Posterior vena cava (tissue), 2 donors: Measurements from ENCODE around the gene APRT. TPM values are rescaled to one million over a fixed set of nuclear protein-coding genes. Genes with fewer than 3 reads are reported as not detected.

Source experiments
- DNase-seq: peaks from one replicate; pipeline ENCODE4 v3.0.0-alpha.2; 2020; ENCODE audit warnings: low spot score
- intact Hi-C, 2 donors: fragments of 100-400 bp; cut with DNase I; formaldehyde crosslinking; loops; one replicate each; pipeline versions ENCODE4 v1.14.1 to v1.14.2; 2022 to 2023
- total RNA-seq, 2 donors: library from RNA; stranded (reverse); fragmentation: NEBNext Ultra II Directional; extraction: Animal tissue kit (Norgen Biotek cat#: 25700); gene quantifications; one replicate each; pipeline ENCODE4 v1.2.1, GENCODE V29; 2021
- donor health status: DM: yes; HTN: yes; CAD: no.
- donor health status: DM: yes; HTN: yes; CAD: no.

The APRT gene
- total RNA-seq, 2 donors from 2014 or later: 73.1 to 92.8 TPM

GRCh38 chr16:88768071-88768783 lies 43.5 kb downstream of the APRT start:
- peak; percentile 88 for DNase-seq
- intact Hi-C loops: no loop called here

- intact Hi-C loops: no loop called here
These were observed 44.1 kb downstream of the APRT start for GRCh38 chr16:88767546-88768070.

GRCh38 chr16:88766975-88767374 lies 44.8 kb downstream of the APRT start:
- intact Hi-C loops: no loop called here

More at GRCh38 chr16:88767546-88768070, 44.1 kb downstream of the APRT start:
- no peak for DNase-seq

GRCh38 chr16:88764913-88765349 lies 46.8 kb downstream of the APRT start:
- DNase-seq: no peak
- intact Hi-C loops: loop anchor here in 1 of 2 donors (2.0 kb wide), 1 partner anchor 24 kb away; no protein-coding TSS in a partner anchor

More at GRCh38 chr16:88766975-88767374, 44.8 kb downstream of the APRT start:
- DNase-seq: no peak

GRCh38 chr16:88764080-88764479 lies 47.6 kb downstream of the APRT start:
- intact Hi-C loops: loop anchor here in 1 of 2 donors (2.0 kb wide), 1 partner anchor 23 kb away; no protein-coding TSS in a partner anchor
- DNase-seq: no peak

GRCh38 chr16:88763502-88764053 lies 48.1 kb downstream of the APRT start:
- DNase-seq: no peak
- intact Hi-C loops: loop anchor here in 1 of 2 donors (2.0 kb wide), 1 partner anchor 23 kb away; no protein-coding TSS in a partner anchor

- intact Hi-C loops: no loop called here
- DNase-seq: no peak
These were observed 48.8 kb downstream of the APRT start for GRCh38 chr16:88762941-88763340.

GRCh38 chr16:88762258-88762870 lies 49.4 kb downstream of the APRT start:
- no peak for DNase-seq
- intact Hi-C loops: no loop called here

GRCh38 chr16:88761830-88762229 lies 49.9 kb downstream of the APRT start:
- DNase-seq: no peak
- intact Hi-C loops: no loop called here

- DNase-seq: no peak
- intact Hi-C loops: no loop called here
These were observed 50.6 kb downstream of the APRT start for GRCh38 chr16:88761143-88761534.

- intact Hi-C loops: no loop called here
These were observed 51.1 kb downstream of the APRT start for GRCh38 chr16:88760424-88761142.

GRCh38 chr16:88759976-88760350 lies 51.8 kb downstream of the APRT start:
- intact Hi-C loops: loop anchor here in 1 of 2 donors (5.0 kb wide), 1 partner anchor 768 kb away; no protein-coding TSS in a partner anchor
- no peak for DNase-seq

More at GRCh38 chr16:88760424-88761142, 51.1 kb downstream of the APRT start:
- no peak for DNase-seq

Other genes with a start within 250 kb of the APRT start
- gene ZC3H18, start 241.5 kb downstream of the APRT start, total RNA-seq: 10 to 100 TPM; 23.2 to 29.1 TPM
- gene IL17C, start 173.4 kb downstream of the APRT start, total RNA-seq: not detected
- gene CYBA, start 160.9 kb downstream of the APRT start, total RNA-seq: 100 to 1,000 TPM in 1 of 2 donors, 10 to 100 TPM in 1; 71.4 to 168 TPM
- 10 to 100 TPM; 21.6 to 22.6 TPM for gene MVD, start 148.8 kb downstream of the APRT start, total RNA-seq
- under 1 TPM; 0.43 to 0.56 TPM for gene SNAI3, start 125.4 kb downstream of the APRT start, total RNA-seq
- 10 to 100 TPM; 16.8 to 19.0 TPM for gene RNF166, start 105.5 kb downstream of the APRT start, total RNA-seq
- gene CTU2, start 105.4 kb downstream of the APRT start, total RNA-seq: 10 to 100 TPM; 17.2 to 20.4 TPM
- 100 to 1,000 TPM in 1 of 2 donors, 10 to 100 TPM in 1; 99.3 to 103 TPM for gene PIEZO1, start 26.7 kb downstream of the APRT start, total RNA-seq
- 1 to 10 TPM in 1 of 2 donors, under 1 TPM in 1; 0.57 to 2.0 TPM for gene CDT1, start 8.1 kb downstream of the APRT start, total RNA-seq
- gene GALNS, start 45.0 kb upstream of the APRT start, total RNA-seq: 10 to 100 TPM; 17.2 to 24.9 TPM
- 10 to 100 TPM; 28.7 to 47.9 TPM for gene TRAPPC2L, start 45.2 kb upstream of the APRT start, total RNA-seq
- not detected for gene PABPN1L, start 54.7 kb upstream of the APRT start, total RNA-seq
- 1 to 10 TPM; 4.7 to 5.1 TPM for gene CBFA2T3, start 165.3 kb upstream of the APRT start, total RNA-seq